H9 (cell line): Measurements from ENCODE around the gene FNIP2. TPM values are rescaled to one million over a fixed set of nuclear protein-coding genes. Genes with fewer than 3 reads are reported as not detected.

Experiments used
- DNase-seq: peaks from one replicate; pipeline ENCODE4 v3.0.0-alpha.2; 2017
- H2AFZ ChIP-seq: one replicate; pipeline ENCODE4 v1.6.1; 2013; ENCODE audit warnings: mild to moderate bottlenecking, low read length, control low read depth, moderate library complexity
- H2AK5ac ChIP-seq: 2 replicates; pipeline ENCODE4 v1.6.1; 2013; ENCODE audit warnings: low read length, control low read depth, mixed read lengths; ENCODE audit not compliant: insufficient read length
- H2BK120ac ChIP-seq: one replicate; pipeline ENCODE4 v1.6.1; 2013; ENCODE audit warnings: low read depth, mild to moderate bottlenecking, low read length, control low read depth, inconsistent platforms; ENCODE audit not compliant: poor library complexity, severe bottlenecking
- H2BK12ac ChIP-seq: 2 replicates; pipeline ENCODE4 v1.6.1; 2013; ENCODE audit warnings: low read length, control low read depth, mixed read lengths, low read depth; ENCODE audit not compliant: insufficient read length
- H2BK15ac ChIP-seq: 2 replicates; pipeline ENCODE4 v1.6.1; 2013; ENCODE audit warnings: low read depth, low read length, control low read depth
- H2BK20ac ChIP-seq: one replicate; pipeline ENCODE4 v1.6.1; 2013; ENCODE audit warnings: low read depth, mild to moderate bottlenecking, low read length, control low read depth, inconsistent platforms; ENCODE audit not compliant: poor library complexity, severe bottlenecking
- H2BK5ac ChIP-seq: 2 replicates; pipeline ENCODE4 v1.6.1; 2013; ENCODE audit warnings: low read length, control low read depth, mixed read lengths; ENCODE audit not compliant: insufficient read length
- H3K14ac ChIP-seq: 2 replicates; pipeline ENCODE4 v1.6.1; 2013; ENCODE audit warnings: low read length, control low read depth; ENCODE audit not compliant: insufficient read depth
- H3K18ac ChIP-seq: 2 replicates; pipeline ENCODE4 v1.6.1; 2013; ENCODE audit warnings: low read depth, mild to moderate bottlenecking, mixed read lengths, low read length, control low read depth; ENCODE audit not compliant: insufficient read length
- H3K23ac ChIP-seq: 2 replicates; pipeline ENCODE4 v1.6.1; 2013; ENCODE audit warnings: low read length, control low read depth, mixed read lengths, low read depth; ENCODE audit not compliant: insufficient read length
- H3K23me2 ChIP-seq: 2 replicates; pipeline ENCODE4 v1.6.1; 2013; ENCODE audit warnings: low read depth, mild to moderate bottlenecking, mixed read lengths, low read length, control low read depth; ENCODE audit not compliant: insufficient read length, poor library complexity, severe bottlenecking
- H3K27ac ChIP-seq: 2 replicates; pipeline ENCODE4 v1.5.1; 2013; ENCODE audit warnings: low read length, control low read depth, mixed read lengths, low read depth; ENCODE audit not compliant: insufficient read length
- H3K27me3 ChIP-seq: 2 replicates; pipeline ENCODE4 v1.6.1; 2013; ENCODE audit warnings: low read length, control low read depth, inconsistent platforms; ENCODE audit not compliant: insufficient read depth
- H3K4ac ChIP-seq: 2 replicates; pipeline ENCODE4 v1.6.1; 2013; ENCODE audit warnings: low read depth, mild to moderate bottlenecking, control low read depth, inconsistent platforms, low read length, moderate library complexity
- H3K4me1 ChIP-seq: 2 replicates; pipeline ENCODE4 v1.6.1; 2013; ENCODE audit warnings: low read length, control low read depth, inconsistent platforms; ENCODE audit not compliant: insufficient read depth
- H3K4me2 ChIP-seq: 2 replicates; pipeline ENCODE4 v1.6.1; 2013; ENCODE audit warnings: low read length, control low read depth, mixed read lengths; ENCODE audit not compliant: insufficient read length, insufficient read depth
- H3K56ac ChIP-seq: 2 replicates; pipeline ENCODE4 v1.6.1; 2013; ENCODE audit warnings: low read depth, mild to moderate bottlenecking, mixed read lengths, low read length, control low read depth; ENCODE audit not compliant: insufficient read length
- H3K79me1 ChIP-seq: 2 replicates; pipeline ENCODE4 v1.6.1; 2013; ENCODE audit warnings: low read depth, mild to moderate bottlenecking, moderate library complexity, low read length, control low read depth, inconsistent platforms; ENCODE audit not compliant: insufficient read depth, poor library complexity, severe bottlenecking
- H3K79me2 ChIP-seq: 2 replicates; pipeline ENCODE4 v1.6.1; 2013; ENCODE audit warnings: low read length, control low read depth, inconsistent platforms; ENCODE audit not compliant: insufficient read depth
- H3K9ac ChIP-seq: 2 replicates; pipeline ENCODE4 v1.6.1; 2013; ENCODE audit warnings: low read length, control low read depth, mixed read lengths; ENCODE audit not compliant: insufficient read length; ENCODE audit errors: extremely low read depth
- H3K9me3 ChIP-seq: one replicate; pipeline ENCODE4 v1.6.1; 2013; ENCODE audit warnings: low read depth, low read length, inconsistent platforms; ENCODE audit not compliant: control insufficient read depth
- H3T11ph ChIP-seq: one replicate; pipeline ENCODE4 v1.6.1; 2013; ENCODE audit warnings: mild to moderate bottlenecking, low read length, control low read depth, inconsistent platforms
- H4K20me1 ChIP-seq: one replicate; pipeline ENCODE4 v1.6.1; 2013; ENCODE audit not compliant: control insufficient read depth, insufficient read length, insufficient read depth
- H4K5ac ChIP-seq: 2 replicates; pipeline ENCODE4 v1.6.1; 2013; ENCODE audit warnings: low read depth, mild to moderate bottlenecking, mixed read lengths, low read length, control low read depth; ENCODE audit not compliant: insufficient read length
- H4K8ac ChIP-seq: replicated peaks from 2 replicates; pipeline ENCODE4 v1.6.1; 2013; ENCODE audit warnings: low read length, control low read depth, mixed read lengths, low read depth; ENCODE audit not compliant: insufficient read length
- H4K91ac ChIP-seq: 2 replicates; pipeline ENCODE4 v1.6.1; 2013; ENCODE audit warnings: low read depth, mild to moderate bottlenecking, moderate library complexity, mixed read lengths, low read length, control low read depth; ENCODE audit not compliant: insufficient read length
- H3K27ac Mint-ChIP-seq, 3 experiments: 2 replicates in 2 of 3; 3 replicates in 1 of 3; pipeline ENCODE4 v1.8.0; 2020 to 2021; ENCODE audit warnings: mixed read lengths in 3 of 3, mild to moderate bottlenecking in 1 of 3, moderate library complexity in 1 of 3
- H3K27me3 Mint-ChIP-seq: 2 replicates; pipeline ENCODE4 v1.8.0; 2021; ENCODE audit warnings: low read depth, mild to moderate bottlenecking, moderate library complexity, mixed read lengths
- H3K36me3 Mint-ChIP-seq, 3 experiments: 2 replicates in 2 of 3; 3 replicates in 1 of 3; pipeline ENCODE4 v1.8.0; 2020 to 2021; ENCODE audit warnings: low read depth in 3 of 3, mixed read lengths in 3 of 3; ENCODE audit not compliant: insufficient read depth in 1 of 3
- H3K4me1 Mint-ChIP-seq, 2 experiments: 2 replicates each; pipeline ENCODE4 v1.8.0; 2020; ENCODE audit warnings: mixed read lengths in 2 of 2
- H3K4me3 Mint-ChIP-seq, 2 experiments: 2 replicates in 1 of 2; 3 replicates in 1 of 2; pipeline ENCODE4 v1.8.0; 2020 to 2021; ENCODE audit warnings: mild to moderate bottlenecking in 2 of 2, mixed read lengths in 2 of 2, moderate library complexity in 1 of 2
- H3K9me3 Mint-ChIP-seq, 2 experiments: 2 replicates in 1 of 2; 3 replicates in 1 of 2; pipeline ENCODE4 v1.8.0; 2020; ENCODE audit warnings: mild to moderate bottlenecking in 2 of 2, mixed read lengths in 2 of 2, moderate library complexity in 1 of 2
- CTCF ChIP-seq: fragments of 200-600 bp; sonication (generic); conservative IDR thresholded peaks from 3 replicates; pipeline ENCODE4 v1.8.0; 2021; ENCODE audit warnings: antibody characterized with exemption, mild to moderate bottlenecking
- WGBS: extraction: QIAGEN DNeasy Blood & Tissue Kit; methylation state at CpG from one replicate; pipeline ENCODE4 v1.1.7; 2013; ENCODE audit warnings: missing lambda C conversion rate, low lambda C conversion rate, mixed read lengths; ENCODE audit not compliant: insufficient read length; ENCODE audit errors: extremely low coverage; 5-methylcytosine and 5-hydroxymethylcytosine counted together
- total RNA-seq: library from RNA; stranded (reverse); gene quantifications from 2 replicates; pipeline ENCODE4 v1.2.1, GENCODE V29; 2021

FNIP2 gene
- total RNA-seq, 1 experiment from 2014 or later: 9.6 TPM

DNA sequence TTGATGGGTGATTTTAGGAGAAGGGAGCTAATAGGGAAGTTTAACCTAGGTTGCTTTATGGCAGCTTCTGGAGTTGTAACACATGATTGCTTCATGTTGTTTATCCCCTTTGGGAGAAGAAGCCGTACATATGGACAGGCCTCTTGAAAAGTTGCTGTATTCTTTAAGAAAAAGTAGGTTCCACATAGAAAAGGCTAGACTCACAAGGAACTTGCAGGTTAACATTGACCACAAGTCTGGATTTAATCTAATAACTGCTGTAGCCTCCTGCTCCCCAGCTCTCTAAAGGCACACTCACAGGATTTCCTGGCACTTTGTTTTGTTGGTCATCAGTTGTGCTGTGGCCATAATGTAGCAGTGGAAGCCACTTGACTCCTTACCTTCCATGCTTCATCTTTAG, 19.7 kb downstream of the FNIP2 start:
- Histone ChIP-seq H3K4me2 (no peak overlapping the region), H4K91ac (no peak overlapping the region), H3T11ph (no peak overlapping the region), H3K79me2 (no peaks in the 10 kb centered on the region), H4K8ac (no peak overlapping the region), H3K9ac (no peak overlapping the region), H2AFZ (no peak overlapping the region), H3K23me2 (no peaks in the 10 kb centered on the region), H3K4me1 (no peaks in the 10 kb centered on the region; the same call in 1 of the 2 replicates), H2BK5ac (no peak overlapping the region), H3K27me3 (no peaks in the 10 kb centered on the region), H3K56ac (no peak overlapping the region), H4K20me1 (no peaks in the 10 kb centered on the region), H3K79me1 (no peaks in the 10 kb centered on the region), H3K27ac (no peak overlapping the region), H3K18ac (no peak overlapping the region), H2BK12ac (no peak overlapping the region), H2AK5ac (no peak overlapping the region), H3K14ac (no peak overlapping the region), H3K23ac (no peak overlapping the region), H2BK20ac (no peak overlapping the region), H2BK15ac (no peak overlapping the region), H3K4ac (no peak overlapping the region), H4K5ac (no peak overlapping the region), H3K9me3 (no peaks in the 10 kb centered on the region), H2BK120ac (no peak overlapping the region)
- Mint-ChIP-seq H3K27ac (peak overlapping the region in 2 of 3 experiments; percentile 13 to 22; a peak in 1 of 7 replicates), H3K9me3 (no peaks in the 10 kb centered on the region), H3K4me1 (peaks cover 12 to 29% of the 10 kb centered on the region in 2 experiments), H3K27me3 (no peaks in the 10 kb centered on the region), H3K36me3 (no peaks in the 10 kb centered on the region), H3K4me3 (no peak overlapping the region)
- no peak for TF ChIP-seq CTCF
- DNase-seq: no peak
- no CpG with 5 or more reads among the region's 1 CpG for WGBS
